Retinal pigment epithelial cell (primary cell): ENCODE measurements around the gene SLC25A13.
"Not testable (repeated sequence)": the region's sequence is repeated elsewhere in the genome, so short reads cannot be mapped to it uniquely, and the experiment has no call there.

Experiments used
- DNase-seq: peaks from one replicate; pipeline ENCODE4 v3.0.0-alpha.2; 2010; ENCODE audit warnings: low read depth
- H3K4me3 ChIP-seq: 2 replicates; pipeline ENCODE4 v1.5.1; 2011; ENCODE audit warnings: mild to moderate bottlenecking, low read length, control low read depth, moderate library complexity
- TF ChIP-seq, protein P1 (sequence below): conservative IDR thresholded peaks from 2 replicates; pipeline ENCODE4 v1.5.1; 2011; ENCODE audit warnings: low read depth, low read length, control low read depth, inconsistent platforms

The SLC25A13 gene

DNA sequence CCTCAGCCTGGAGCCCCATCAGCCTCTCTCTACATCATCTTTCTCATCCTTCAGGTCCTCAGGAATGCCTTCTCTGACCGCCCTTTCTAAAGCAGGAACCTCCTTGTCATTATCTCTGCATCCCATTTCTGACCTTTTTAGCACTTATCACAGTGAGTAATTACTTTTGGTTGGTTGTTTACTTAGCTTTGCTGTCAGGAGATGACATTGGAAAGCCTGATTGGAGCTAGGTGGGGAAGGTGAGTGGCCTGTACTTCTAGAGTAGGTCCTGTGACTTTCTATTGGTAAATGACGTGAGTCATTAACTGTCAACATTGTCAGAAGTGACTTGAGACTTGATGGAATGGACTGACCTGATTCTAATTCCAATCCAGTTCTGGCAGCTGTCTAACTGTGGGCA lies 9.3 kb upstream of the SLC25A13 start:
- no peak for DNase-seq
- no peak overlapping the region for H3K4me3 ChIP-seq
- TF ChIP-seq, protein P1, sequence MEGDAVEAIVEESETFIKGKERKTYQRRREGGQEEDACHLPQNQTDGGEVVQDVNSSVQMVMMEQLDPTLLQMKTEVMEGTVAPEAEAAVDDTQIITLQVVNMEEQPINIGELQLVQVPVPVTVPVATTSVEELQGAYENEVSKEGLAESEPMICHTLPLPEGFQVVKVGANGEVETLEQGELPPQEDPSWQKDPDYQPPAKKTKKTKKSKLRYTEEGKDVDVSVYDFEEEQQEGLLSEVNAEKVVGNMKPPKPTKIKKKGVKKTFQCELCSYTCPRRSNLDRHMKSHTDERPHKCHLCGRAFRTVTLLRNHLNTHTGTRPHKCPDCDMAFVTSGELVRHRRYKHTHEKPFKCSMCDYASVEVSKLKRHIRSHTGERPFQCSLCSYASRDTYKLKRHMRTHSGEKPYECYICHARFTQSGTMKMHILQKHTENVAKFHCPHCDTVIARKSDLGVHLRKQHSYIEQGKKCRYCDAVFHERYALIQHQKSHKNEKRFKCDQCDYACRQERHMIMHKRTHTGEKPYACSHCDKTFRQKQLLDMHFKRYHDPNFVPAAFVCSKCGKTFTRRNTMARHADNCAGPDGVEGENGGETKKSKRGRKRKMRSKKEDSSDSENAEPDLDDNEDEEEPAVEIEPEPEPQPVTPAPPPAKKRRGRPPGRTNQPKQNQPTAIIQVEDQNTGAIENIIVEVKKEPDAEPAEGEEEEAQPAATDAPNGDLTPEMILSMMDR, result no peak

DNA sequence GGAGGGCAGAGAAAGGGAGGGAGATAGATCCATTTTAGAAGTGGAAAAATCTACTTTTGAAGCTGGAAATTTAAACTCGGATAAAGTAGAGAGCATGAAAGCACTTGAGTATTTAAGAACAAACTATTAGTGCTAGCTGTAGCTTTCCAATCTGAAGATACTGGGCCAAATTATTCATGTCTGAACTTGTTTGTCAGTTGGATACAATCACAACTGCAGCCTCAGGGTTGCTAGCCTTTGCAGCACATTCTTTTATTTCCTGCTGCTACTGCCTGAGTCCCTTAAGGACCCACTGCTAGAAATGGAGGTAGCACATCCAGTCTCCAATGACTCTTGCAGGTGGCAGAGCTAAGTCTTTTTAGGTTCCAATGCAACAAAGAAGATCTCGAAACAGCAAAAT lies 8.3 kb upstream of the SLC25A13 start:
- TF ChIP-seq, protein P1, result no peak
- H3K4me3 ChIP-seq, result no peak overlapping the region
- DNase-seq, result no peak

- TF ChIP-seq, protein P1, result no peak
- no peak overlapping the region for H3K4me3 ChIP-seq
- no peak for DNase-seq
Measured at GRCh38 chr7:96329241-96329640, 7.3 kb upstream of the SLC25A13 start.

- no peak for DNase-seq
- H3K4me3 ChIP-seq, result no peak overlapping the region
- TF ChIP-seq, protein P1, result no peak
Measured at GRCh38 chr7:96328016-96328415, 6.1 kb upstream of the SLC25A13 start.

DNA sequence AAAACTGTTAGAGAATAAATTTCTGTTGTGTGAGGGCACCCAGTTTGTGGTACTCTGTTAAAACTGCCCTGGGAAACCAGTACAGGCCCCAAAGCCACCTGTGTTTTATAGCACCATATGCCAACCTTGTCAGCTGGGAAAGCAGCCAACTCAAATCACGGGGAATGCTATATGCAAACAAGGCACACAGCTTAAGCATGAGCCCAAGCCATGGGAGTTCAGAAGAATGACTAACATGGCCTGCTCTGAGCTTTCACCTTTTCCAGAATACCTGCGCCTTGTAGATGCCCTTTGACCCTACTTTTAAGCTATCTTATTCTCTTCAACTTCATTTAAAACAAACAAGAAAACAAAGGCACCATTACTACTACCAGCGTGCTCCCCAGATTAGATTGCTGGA lies 5.5 kb upstream of the SLC25A13 start:
- no peak for DNase-seq
- no peak overlapping the region for H3K4me3 ChIP-seq
- TF ChIP-seq, protein P1, result no peak

GRCh38 chr7:96326752-96327151 lies 4.9 kb upstream of the SLC25A13 start:
- not testable (repeated sequence) for DNase-seq

DNA sequence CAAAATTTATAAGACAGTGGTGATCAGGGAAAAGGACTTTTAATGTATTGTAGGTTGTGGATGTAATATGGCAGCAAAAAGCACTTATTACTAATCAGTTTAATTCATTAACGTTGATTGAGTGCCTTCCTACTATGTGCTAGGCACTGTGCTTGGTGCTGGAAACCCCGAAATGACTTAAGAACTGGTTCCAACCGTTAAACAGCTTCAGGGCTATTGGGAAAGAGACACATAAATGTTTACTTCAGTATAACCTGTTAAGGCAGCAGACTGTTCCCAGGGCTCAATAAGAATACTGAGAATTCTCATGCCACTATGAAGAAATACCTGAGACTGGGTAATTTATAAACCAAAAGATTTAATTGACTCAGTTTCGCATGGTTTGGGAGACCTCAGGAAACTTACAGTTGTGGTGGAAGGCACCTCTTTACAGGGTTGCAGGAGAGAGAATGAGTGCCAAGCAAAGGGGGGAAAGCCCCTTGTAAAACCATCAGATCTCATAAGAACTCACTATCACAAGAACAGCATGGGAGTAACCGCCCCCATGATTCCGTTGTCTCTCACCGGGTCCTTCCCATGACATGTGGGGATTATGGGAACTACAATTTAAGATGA lies 1.1 kb upstream of the SLC25A13 start:
- TF ChIP-seq, protein P1, result no peak
- no peak for DNase-seq
- no peak overlapping the region for H3K4me3 ChIP-seq

More at GRCh38 chr7:96326752-96327151, 4.9 kb upstream of the SLC25A13 start:
- not testable (repeated sequence) for H3K4me3 ChIP-seq

- no peak for DNase-seq
- TF ChIP-seq, protein P1, result no peak
- H3K4me3 ChIP-seq, result peak overlapping the region; percentile 78
Measured at GRCh38 chr7:96322373-96322695, 436 bp upstream of the SLC25A13 start.
